Astrocyte of the cerebellum (primary cell): ENCODE measurements around the gene ZDHHC11.
"Not testable (repeated sequence)": the region's sequence is repeated elsewhere in the genome, so short reads cannot be mapped to it uniquely, and the experiment has no call there.

Experiments
- DNase-seq: peaks from one replicate; pipeline ENCODE4 v3.0.0-alpha.2; 2011; ENCODE audit warnings: low read depth
- H3K4me3 ChIP-seq: 2 replicates; pipeline ENCODE4 v1.5.1; 2011; ENCODE audit warnings: mild to moderate bottlenecking, low read depth, low read length, moderate library complexity
- CTCF ChIP-seq: IDR thresholded peaks from 2 replicates; pipeline ENCODE4 v1.5.1; 2012; ENCODE audit warnings: low read length, low read depth, moderate library complexity, mild to moderate bottlenecking; ENCODE audit errors: missing control alignments
- in situ Hi-C: cut with HindIII; loops from 2 replicates; pipeline ENCODE4 v1.10.0; 2017; ENCODE audit warnings: low sequenced_read_pairs

The ZDHHC11 gene

DNA sequence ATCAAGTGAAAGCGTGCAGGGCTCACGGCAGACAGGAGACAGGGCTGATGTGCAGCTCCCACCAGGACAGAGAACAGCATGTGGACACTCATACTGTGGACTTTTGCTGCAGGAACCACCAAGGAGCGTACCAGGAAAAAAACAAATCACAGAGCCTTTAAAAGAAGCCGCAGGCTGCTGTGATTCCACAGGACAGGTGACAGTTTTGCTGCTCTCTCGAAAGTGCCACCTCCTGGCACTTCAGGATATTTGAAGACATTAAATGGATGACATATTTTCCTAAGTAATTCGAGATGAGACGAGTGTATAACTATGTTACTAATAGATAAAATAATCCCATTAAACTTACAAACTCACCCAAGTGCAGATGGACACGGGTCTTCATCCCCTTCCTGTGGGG is 29.3 kb downstream of the ZDHHC11 start:
- in situ Hi-C loops = no loop called here
- no peak for TF ChIP-seq CTCF
- DNase-seq = no peak
- H3K4me3 ChIP-seq = no peak overlapping the region

DNA sequence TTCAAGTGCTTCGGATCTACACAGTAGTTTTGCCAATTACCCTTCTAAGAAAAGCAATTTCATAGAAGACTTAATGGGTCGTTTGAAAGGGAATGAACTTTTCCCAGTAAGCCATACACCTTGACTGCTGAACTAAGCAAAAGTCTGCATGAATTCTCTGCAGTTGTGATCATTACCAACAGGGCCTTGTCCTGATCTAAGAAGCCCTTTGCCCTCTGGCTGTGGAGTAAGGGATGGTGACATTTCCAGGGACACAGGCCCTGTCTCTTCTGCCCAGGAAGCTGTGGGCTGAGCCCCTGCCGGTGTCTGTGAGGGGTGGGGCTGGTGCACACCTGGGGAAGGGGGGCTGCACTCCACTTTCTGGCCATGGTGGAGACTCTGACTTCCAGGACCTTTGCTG is 30.5 kb downstream of the ZDHHC11 start:
- no peak overlapping the region for H3K4me3 ChIP-seq
- in situ Hi-C loops = no loop called here
- DNase-seq = no peak
- no peak for TF ChIP-seq CTCF

DNA sequence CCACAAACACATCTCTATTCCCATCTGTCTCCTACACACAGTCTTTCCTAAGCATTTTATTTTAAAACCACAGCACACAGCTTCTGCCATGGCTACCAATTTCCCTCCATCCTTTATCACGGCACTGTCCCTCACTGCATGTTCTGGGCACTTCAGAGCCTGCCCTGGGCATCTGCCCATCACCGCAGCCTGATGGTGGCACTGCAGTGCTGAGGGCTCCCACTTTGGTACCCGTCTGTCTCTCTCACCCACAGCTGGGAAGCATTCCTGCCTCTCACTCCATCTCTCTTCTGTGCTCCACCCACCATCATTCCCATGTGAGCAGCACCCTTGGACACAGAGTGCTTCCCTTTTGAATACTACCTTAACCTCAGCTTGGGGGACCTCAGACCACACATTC is 31.7 kb downstream of the ZDHHC11 start:
- no peak overlapping the region for H3K4me3 ChIP-seq
- no peak for DNase-seq
- no peak for TF ChIP-seq CTCF
- in situ Hi-C loops = no loop called here

DNA sequence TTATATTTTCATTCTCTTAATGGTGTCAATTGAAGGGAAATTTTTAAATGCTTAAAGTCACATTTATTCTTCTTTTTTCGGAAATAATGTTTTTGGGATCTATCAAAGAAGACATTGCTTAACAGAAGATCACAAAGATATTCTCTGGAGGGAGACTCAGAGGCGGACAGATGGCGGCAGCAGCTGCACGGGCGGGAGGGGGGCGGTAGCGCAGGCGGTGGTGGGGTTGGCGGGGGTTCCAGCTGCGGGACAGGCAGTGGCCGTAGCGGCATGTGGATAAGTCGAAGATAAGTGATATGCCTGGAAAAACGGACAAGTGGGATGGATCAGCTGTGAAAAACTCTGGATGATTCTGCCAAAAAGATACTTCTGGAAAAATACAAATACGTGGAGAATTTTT is 34.6 kb downstream of the ZDHHC11 start:
- no peak for TF ChIP-seq CTCF
- in situ Hi-C loops = no loop called here
- DNase-seq = no peak
- H3K4me3 ChIP-seq = no peak overlapping the region

- in situ Hi-C loops = no loop called here
- no peak for DNase-seq
- TF ChIP-seq CTCF = no peak
- H3K4me3 ChIP-seq = no peak overlapping the region
These were observed 35.3 kb downstream of the ZDHHC11 start for GRCh38 chr5:815449-815848.

DNA sequence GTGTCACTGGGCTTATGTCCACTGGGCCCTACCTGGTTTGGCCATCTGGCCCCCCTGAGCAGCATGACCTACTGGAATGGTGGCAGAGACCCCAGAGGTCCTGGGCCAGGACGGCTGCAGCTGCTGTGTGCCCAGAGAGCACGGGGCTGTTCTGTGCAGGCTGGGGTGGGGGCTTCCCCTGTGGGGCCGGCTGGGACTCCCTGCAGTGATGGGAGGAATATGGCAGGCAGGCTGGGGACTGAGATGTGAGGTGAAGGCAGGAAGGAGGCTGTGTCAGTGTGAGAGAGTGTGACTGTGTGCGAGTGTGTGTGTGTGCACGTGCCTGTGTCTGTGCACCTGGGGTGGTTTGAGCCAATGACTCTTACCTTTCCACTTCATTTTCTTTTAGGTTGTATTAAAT is 37.2 kb downstream of the ZDHHC11 start:
- DNase-seq, H3K4me3 ChIP-seq, in situ Hi-C loops: not testable (repeated sequence)

DNA sequence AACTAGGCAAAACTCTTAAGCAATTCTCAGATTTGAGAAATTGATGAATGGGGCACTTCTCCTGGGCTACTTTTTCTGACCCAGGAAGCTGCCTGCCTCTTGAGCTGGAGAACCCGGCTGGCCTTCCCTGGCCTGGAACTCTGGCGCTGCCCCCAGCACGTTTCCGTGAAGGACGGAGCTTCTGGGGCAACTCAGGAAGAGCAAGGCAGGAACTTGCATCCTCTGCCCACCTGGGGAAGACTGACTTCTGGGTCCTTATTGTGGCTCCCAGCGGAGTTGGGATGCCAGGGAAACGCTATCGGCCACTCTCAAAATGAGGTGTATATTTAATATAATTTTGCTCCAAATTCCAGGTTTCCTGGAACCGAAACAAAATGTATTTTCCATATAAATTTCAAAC is 39.4 kb downstream of the ZDHHC11 start:
- in situ Hi-C loops, H3K4me3 ChIP-seq, DNase-seq: not testable (repeated sequence)

DNA sequence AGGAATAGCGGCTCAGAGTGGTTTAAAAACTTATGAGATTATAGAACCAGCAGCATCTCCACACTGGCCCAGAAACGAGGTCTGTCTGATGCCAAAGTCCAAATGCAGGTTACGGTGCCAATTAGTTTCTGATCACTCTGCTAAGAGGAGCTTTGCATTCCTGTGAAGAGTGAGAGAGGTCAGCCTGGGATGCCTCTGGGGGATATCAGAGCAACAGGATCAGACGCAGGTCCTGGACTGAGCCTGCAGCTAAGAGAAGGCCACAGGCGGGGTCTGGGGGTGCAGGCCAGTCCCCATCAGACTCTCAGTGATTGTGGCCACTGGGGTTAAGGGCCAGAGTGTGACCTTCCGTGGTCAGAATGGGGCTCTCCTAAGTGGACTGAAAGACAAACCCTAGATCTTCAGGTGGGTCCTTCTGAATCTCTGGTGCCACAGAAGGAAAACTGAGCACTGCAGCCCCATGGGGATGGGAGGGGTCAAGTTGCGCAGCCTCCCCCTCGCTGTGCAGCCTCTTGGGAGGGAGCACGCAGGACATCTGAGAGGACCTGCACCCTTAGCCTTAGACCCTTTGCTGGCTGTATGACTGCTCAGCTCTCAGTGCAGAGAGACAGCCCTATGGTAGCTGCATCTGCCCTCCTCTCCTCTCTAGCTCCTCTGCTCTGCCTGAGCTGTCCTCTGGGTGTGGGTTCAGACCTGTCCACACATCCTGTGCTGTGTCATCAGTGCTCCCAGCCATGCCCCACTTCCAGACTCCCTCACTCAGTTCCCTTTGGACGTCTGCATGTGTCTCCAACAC is 42.9 kb downstream of the ZDHHC11 start:
- DNase-seq, H3K4me3 ChIP-seq, in situ Hi-C loops: not testable (repeated sequence)
